ENCODE results near the gene SCGB2A2.

- TF ChIP-seq CTCF (conservative IDR thresholded peaks at IDR 0.05) (no peak), EZH2 (IDR thresholded peaks at IDR 0.05; ENCODE audit: low read depth) (no peak)
Measured at GRCh38 chr11:62309991-62310390, 40.0 kb downstream of the SCGB2A2 start.

Measured in PC-9 (cell line).